ENCODE measurements around the gene ESRRB.
A peak's percentile ranks its signal among the peaks of the same experiment; 100 is the strongest.

Gene ESRRB

GRCh38 chr14:76375947-76376404 is at the start of gene ESRRB:
Gene ESRRB, plus strand, starts transcription at chr14:76376137. Its CDS starts 265 bp downstream, at chr14:76376402.
- H3K4me3 ChIP-seq (ENCODE audit: low read depth, low read length): peak within 1 kb of the TSS; percentile 27

GRCh38 chr14:76326918-76327689 is 48.8 kb upstream of the ESRRB start:
- H3K4me3 ChIP-seq (ENCODE audit: low read depth, low read length): no peak overlapping the region
- DNase-seq (ENCODE audit: low read depth): no peak

More at GRCh38 chr14:76375947-76376404, at the start of gene ESRRB:
- DNase-seq (ENCODE audit: low read depth): no peak

DNA sequence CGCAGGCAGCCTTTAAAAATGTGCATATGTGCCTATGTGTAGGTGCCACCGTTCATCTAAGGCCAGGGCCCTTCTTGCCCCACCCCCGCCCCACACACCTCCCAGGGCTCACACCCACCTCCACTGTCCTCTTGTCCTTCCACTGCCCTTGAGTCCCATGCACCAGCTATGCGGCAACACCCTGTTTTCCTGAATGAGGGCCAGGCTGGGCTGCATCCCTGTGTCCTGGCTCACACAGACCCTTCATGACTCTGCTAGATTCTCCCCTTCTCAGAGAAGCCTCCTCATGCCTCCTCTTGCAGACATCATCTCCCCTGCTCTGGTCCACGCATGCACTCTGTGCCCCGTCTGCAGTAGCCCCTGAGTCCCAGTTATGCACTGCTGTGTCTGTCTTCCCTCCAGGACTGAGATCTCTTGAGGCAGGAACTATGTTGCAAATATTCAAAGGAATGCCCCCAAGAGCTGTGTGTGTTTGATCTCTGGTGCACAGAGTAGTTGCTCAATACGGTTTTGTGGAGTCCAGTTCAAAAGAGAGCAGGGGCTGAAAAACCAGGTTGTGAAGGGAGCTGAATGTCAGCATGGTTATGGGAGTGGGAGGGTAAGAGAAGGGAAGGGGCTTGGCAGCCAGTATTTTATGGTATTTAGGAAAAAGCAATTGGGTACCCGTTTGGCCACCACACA is 47.3 kb upstream of the ESRRB start:
- DNase-seq (ENCODE audit: low read depth): no peak
- no peak overlapping the region for H3K4me3 ChIP-seq (ENCODE audit: low read depth, low read length)

DNA sequence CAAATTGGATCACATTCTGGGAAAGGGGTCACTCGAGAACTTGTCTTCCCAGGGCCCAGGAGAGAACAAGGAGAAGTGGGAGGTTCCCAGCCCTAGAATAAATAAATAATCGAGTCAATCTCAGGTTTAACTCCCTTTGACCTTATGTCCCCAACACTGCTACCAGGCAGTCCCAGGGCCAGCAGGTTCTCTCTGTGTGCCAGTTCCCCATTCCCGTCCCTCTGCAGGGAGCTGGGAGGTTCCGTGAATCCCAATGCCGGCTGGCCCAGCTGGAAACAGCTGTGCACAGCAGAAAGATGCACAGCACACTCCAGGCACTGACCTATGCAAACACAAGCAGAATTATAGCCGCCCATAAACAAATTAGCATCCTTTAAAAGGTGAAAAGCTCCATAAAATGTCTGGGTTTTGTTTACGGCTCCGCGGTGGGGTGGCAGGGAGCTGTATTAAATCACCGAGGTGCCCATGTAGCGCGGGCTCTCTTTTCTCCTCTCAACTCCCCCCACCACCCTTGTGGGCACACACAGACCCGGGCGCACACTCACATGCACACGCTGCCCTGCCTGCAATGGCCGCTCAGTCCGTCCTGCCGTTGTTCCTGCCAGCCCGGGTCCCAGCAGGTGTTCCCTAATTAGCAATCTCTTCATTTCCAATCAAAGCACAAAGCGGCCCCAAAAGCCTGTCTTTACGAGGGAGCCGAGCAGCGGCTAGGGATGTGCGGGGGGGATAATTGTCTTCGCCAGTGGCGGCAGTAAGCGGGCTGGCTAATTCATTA is 46.6 kb upstream of the ESRRB start:
- H3K4me3 ChIP-seq (ENCODE audit: low read depth, low read length): no peak overlapping the region
- no peak for DNase-seq (ENCODE audit: low read depth)

- no peak for DNase-seq (ENCODE audit: low read depth)
- no peak overlapping the region for H3K4me3 ChIP-seq (ENCODE audit: low read depth, low read length)
These were observed 46.0 kb upstream of the ESRRB start for GRCh38 chr14:76329951-76330350.

DNA sequence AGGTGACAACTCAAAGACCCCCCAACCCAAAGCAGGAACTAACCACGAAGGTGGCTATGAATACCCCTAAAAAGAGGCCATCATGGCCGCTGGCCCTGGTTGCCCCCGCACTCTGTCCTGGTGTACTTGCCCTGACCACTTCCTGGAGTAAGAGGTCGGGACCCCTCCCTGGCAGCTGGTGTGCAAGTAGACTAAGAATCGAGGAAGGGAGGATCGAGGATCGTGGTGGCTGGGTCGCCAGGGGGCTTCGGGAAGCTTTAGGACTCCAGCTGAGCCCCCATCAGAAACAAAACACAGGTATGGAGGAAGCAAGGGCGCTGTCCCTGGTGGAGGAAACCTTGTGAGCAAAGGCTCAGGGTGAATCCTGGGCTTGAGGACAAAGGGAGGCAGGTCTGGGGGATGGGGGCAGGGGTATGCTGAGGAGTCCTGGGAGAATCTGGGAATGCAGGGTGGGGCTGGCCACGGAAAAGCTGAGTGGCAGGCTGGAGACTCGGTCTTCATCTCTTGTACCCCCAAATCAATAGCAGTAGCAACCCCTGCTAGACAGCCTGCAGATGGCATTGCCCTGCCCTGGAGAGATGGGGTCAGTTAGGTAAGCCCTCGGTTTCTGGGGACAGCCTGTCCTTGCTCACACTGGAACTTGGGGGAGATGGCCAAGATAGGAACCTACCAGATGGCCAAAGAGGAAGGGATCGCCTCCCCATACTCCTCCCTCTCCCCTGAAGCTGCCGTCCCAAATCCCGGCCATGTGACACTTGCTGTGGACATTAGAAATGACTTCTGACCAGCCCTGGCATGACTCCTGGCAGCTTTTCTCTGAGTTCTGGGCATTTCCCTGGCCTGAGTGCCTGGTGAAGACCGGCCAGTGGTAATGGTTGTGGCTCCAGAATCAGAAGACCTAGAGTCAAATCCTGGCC is 45.3 kb upstream of the ESRRB start:
- DNase-seq (ENCODE audit: low read depth): no peak
- no peak overlapping the region for H3K4me3 ChIP-seq (ENCODE audit: low read depth, low read length)

DNA sequence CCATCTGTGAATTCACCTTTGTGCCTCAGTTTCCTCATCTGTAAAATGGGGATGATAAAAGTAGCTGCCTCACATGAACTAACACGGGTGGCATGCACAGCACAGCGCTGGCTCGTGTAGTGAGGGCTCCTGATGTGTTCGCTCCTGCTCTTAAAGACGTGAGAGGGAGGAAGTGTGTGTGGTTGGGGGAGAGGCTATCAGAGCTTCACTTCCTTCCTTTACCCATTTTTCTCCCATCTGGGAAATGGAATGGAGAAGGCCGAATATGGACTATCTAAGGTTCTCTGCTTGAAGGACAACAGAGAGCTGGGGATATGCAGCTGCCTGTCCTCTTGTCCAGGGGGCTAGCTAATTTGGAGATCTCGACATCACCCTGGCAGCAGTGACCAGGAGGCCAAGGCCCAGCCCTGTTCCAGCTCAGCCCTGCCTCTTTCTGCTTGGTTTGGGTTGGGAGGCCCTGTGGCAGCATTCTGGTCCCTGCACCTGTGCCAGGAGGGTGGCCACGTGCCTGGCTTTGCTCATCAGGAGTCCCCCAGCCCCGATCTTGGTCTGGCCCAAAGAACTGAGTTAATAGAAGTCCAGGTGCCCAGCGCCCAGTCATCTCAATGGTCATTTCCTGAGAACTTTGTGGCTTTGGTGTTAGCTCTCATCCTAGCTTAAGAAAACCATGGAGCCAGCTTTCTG is 44.5 kb upstream of the ESRRB start:
- DNase-seq (ENCODE audit: low read depth): no peak
- no peak overlapping the region for H3K4me3 ChIP-seq (ENCODE audit: low read depth, low read length)

DNA sequence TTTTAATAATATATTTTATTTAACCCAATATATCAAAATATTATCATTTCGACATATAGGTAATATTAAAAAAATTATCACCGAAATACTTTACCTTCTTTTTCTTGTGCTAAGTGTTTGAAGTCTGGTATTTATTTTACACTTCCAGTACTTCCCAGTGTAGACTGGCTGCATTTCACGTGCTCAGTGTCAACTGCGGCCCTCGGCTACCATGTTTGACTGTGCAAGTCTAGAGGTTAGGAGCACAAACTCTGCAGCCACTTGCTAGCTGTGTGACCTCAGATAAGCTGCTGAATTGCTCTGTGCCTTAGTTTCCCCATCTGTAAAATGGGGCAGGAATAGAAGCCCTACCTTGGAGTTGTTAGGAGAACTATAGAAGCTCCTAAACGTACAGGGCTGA is 42.3 kb upstream of the ESRRB start:
- H3K4me3 ChIP-seq (ENCODE audit: low read depth, low read length): no peak overlapping the region
- DNase-seq (ENCODE audit: low read depth): no peak

- no peak for DNase-seq (ENCODE audit: low read depth)
These were observed 41.6 kb upstream of the ESRRB start for GRCh38 chr14:76334316-76334715.

DNA sequence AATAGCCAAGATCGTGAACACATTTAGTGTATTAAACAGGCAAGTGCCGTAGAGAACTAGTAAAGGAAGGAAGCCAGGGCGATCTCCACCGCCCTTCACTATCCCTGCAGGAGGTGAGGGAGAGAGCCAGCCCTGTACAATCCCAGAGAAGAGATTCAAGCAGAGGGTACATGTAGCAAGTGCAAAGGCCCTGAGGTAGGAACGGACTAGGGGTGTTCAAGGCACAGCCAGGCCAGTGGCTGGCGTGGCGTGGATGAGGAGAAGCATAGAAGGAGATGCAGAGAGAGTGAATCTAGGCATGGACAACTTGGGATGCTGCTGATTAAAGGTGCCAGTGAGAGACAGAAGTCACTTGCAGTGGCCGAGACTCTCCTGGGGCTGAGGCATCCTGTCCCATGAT is 39.1 kb upstream of the ESRRB start:
- no peak for DNase-seq (ENCODE audit: low read depth)
- no peak overlapping the region for H3K4me3 ChIP-seq (ENCODE audit: low read depth, low read length)

More at GRCh38 chr14:76334316-76334715, 41.6 kb upstream of the ESRRB start:
- no peak overlapping the region for H3K4me3 ChIP-seq (ENCODE audit: low read depth, low read length)

DNA sequence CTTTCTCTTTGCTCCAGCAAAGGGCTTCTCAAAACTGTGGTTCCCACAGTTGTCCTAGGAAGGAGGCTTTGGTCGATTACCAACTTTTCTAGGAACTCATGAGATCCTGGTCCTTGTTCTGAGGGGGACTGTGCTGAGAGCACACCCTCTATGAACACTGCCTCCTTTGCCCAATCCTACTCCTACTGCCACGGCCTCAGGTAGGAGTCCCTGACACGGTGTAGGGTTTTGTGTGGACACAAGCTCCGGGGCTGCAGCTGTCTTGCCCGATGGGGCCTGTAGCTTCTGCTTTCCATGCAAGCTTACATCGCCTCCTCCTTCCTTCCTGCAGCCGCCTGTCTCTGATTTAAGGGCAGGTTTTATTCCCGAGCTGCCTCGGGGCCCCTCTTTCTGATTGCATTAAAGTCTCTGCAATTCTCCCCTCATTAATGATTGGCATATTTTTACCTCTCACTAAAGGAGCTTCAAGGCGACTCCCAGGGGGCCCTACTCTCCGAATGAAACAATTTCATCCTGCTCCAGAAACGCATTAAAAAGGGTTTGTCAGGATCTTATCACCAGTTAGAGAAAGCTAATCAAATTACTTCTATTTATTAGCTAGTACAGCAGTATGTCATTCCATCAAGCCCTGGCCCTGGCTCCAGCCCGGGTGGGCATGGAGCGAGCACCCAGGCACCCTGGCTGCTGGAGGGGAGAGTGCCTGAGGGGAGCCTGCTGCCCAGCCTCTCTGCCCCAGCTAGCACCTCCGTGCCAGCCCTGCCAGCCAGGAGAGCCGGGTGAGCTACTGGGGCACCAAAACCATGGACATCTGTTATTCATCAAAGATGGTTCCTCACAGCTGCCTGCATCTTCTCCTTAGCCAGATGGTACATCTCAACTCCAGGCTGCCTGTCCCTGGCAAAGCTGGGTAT is 38.0 kb upstream of the ESRRB start:
- DNase-seq (ENCODE audit: low read depth): no peak
- H3K4me3 ChIP-seq (ENCODE audit: low read depth, low read length): peak overlapping the region; percentile 13

- no peak for DNase-seq (ENCODE audit: low read depth)
- H3K4me3 ChIP-seq (ENCODE audit: low read depth, low read length): no peak overlapping the region
These were observed 36.0 kb upstream of the ESRRB start for GRCh38 chr14:76339728-76340615.

DNA sequence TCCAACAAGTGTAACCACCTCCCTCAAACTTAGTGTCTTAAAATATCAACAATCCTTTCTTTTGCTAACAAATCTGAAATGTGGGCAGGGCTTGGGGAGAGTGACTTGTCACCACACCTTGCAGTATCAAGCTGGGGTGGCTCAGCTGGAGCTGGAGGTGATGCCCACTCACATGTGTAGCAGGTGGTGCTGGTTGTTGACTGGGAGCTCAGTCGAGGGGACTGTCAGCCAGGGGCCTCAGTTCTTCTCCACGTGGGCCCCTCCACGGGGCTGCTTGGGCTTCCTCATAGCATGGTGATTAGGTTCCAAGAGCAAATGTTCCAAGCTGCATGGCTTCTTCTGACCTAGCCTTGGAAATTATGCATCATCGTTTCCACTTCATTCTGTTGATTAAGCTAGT is 32.6 kb upstream of the ESRRB start:
- H3K4me3 ChIP-seq (ENCODE audit: low read depth, low read length): no peak overlapping the region
- no peak for DNase-seq (ENCODE audit: low read depth)

DNA sequence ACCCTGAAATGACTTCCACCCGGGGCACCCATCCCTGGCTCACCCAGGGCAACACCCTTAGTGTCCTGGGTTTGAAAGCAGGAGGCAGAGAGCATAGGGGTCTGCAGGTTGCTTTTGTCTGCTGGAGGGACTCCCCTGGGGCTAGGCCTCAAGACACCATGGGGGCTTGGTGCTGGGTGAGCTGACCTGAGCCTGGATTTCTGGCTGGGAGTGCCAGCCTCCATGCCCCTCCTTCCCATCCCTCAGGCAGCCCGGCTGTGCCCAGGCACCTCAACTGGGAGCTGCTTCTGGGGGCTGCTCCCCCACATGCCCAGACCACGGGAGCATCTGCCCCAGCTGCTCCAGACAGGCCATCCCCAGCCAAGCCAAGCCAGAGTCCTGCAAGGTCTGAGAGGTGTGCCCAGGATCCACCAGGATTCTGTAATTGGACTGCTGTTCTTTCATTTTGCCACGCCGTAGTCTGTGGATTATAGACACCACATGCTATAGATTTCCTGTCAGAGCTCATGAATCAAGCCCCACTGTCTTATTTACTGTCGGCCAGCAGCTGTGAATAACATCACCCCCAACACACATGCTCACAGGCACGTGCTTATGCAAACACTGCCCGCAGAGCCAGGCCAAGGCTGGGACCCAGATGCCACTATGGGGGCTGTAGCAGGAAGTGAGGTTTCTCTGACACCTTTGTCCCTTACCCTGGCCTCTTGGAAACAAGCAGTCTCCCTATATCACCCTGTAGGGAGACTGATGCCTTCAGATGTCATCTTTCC is 29.4 kb upstream of the ESRRB start:
- H3K4me3 ChIP-seq (ENCODE audit: low read depth, low read length): no peak overlapping the region
- DNase-seq (ENCODE audit: low read depth): peak; percentile 2

- H3K4me3 ChIP-seq (ENCODE audit: low read depth, low read length): no peak overlapping the region
- peak; percentile 40 for DNase-seq (ENCODE audit: low read depth)
These were observed 27.0 kb upstream of the ESRRB start for GRCh38 chr14:76348898-76349297.

DNA sequence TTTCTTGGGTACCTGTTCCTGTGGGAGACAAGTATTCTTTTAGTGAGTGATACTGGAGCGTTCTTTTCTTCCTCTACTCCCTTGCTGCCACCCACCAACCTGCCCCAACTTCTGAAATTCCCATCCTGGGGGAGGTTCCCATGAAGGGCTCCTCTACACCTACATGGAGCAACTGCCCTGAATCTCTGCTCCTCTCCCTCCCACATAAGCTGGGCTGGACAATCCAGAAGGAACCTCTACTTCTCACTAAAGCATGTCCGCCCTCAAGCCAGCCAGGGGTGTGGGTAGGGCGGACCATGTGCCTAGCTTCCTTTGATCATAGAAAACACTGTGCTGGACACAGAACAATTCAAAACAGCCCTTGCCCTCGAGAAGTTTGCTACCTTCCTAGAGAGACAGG is 25.9 kb upstream of the ESRRB start:
- no peak for DNase-seq (ENCODE audit: low read depth)
- no peak overlapping the region for H3K4me3 ChIP-seq (ENCODE audit: low read depth, low read length)

Measured in skeletal muscle cell (primary cell).